Subcutaneous adipose tissue (tissue), 4 donors: ENCODE measurements around the gene PAF1. TPM values are rescaled to one million over a fixed set of nuclear protein-coding genes. Genes with fewer than 3 reads are reported as not detected.

Source experiments
- CTCF ChIP-seq: fragments of 450-650 bp; IDR thresholded peaks from one replicate; pipeline ENCODE4 v1.5.1; 2016; ENCODE audit warnings: low read depth, mild to moderate bottlenecking, control low read depth, antibody characterized with exemption, moderate library complexity
- total RNA-seq, 4 donors: library from RNA; depleted of rRNA; stranded (reverse); fragments of >200 nt; gene quantifications; one replicate each; pipeline ENCODE4 v1.1.0, GENCODE V29; 2016

PAF1 gene
- total RNA-seq, 4 donors from 2014 or later, result 24.3 to 32.4 (median 30.2) TPM

- no peak for TF ChIP-seq CTCF
Measured at GRCh38 chr19:39349326-39349725, 41.6 kb downstream of the PAF1 start.

- no peak for TF ChIP-seq CTCF
Measured at GRCh38 chr19:39347332-39348164, 43.4 kb downstream of the PAF1 start.

- TF ChIP-seq CTCF, result no peak
Measured at GRCh38 chr19:39345956-39346355, 45.0 kb downstream of the PAF1 start.

GRCh38 chr19:39342647-39343305 is 48.1 kb downstream of the PAF1 start:
- no peak for TF ChIP-seq CTCF

GRCh38 chr19:39341719-39342604 is 48.9 kb downstream of the PAF1 start, which contains the start of gene SAMD4B:
Gene SAMD4B, plus strand, starts transcription at chr19:39342421. Its CDS starts 14,473 bp downstream, at chr19:39356894.
- no peak for TF ChIP-seq CTCF

GRCh38 chr19:39341129-39341718 is 49.7 kb downstream of the PAF1 start:
- no peak for TF ChIP-seq CTCF
